ENCODE data around the gene TSPAN1. TPM values are rescaled to one million over a fixed set of nuclear protein-coding genes. Genes with fewer than 3 reads are reported as not detected.
A peak's percentile ranks its signal among the peaks of the same experiment; 100 is the strongest.

Gene TSPAN1
- polyA plus RNA-seq, 3 donors = not detected

- intact Hi-C loops (cut with micrococcal nuclease) = loop anchor here in 1 of 2 donors (5.0 kb wide), 1 partner anchor 240 kb away; no protein-coding TSS in a partner anchor
- peak within 1 kb of the TSS; percentile 97 to 98 for H3K4me3 Mint-ChIP-seq
- Histone ChIP-seq H3K79me2 (ENCODE audit: insufficient read depth, low read length) (no peaks in the 10 kb centered on the region), H4K20me1 (ENCODE audit: insufficient read depth, low read length) (no peaks in the 10 kb centered on the region), H3K9me3 (replicated peaks in 1 of 2; ENCODE audit: control insufficient read depth in 1 of 2, insufficient read depth in 1 of 2, low read length in 2 of 2) (no peaks in the 10 kb centered on the region), H2AFZ (ENCODE audit: insufficient read depth, low read depth, low read length, poor library complexity, severe bottlenecking) (peak within 1 kb of the TSS; percentile 92), H3K27me3 (ENCODE audit: control insufficient read depth in 2 of 2, insufficient read depth in 2 of 2, low read length in 2 of 2) (peaks cover 37 to 60% of the 10 kb centered on the region in 2 donors), H3K4me3 (replicated peaks in 1 of 3; ENCODE audit: low read depth in 2 of 3, low read length in 3 of 3) (peak within 1 kb of the TSS; percentile 44 to 83 (median 74)), H3K36me3 (replicated peaks in 1 of 2; ENCODE audit: control insufficient read depth in 1 of 2, insufficient read depth in 2 of 2, low read length in 2 of 2) (no peaks in the 10 kb centered on the region), H3K27ac (ENCODE audit: low read depth in 1 of 2, low read length in 2 of 2) (peak within 1 kb of the TSS; percentile 84 to 88), H3K4me2 (replicated peaks; ENCODE audit: extremely low read depth, low read length, poor library complexity, severe bottlenecking) (peak within 1 kb of the TSS; percentile 88), H3K9ac (ENCODE audit: insufficient read depth, low read length, poor library complexity, severe bottlenecking) (peak within 1 kb of the TSS; percentile 73), H3K4me1 (ENCODE audit: control insufficient read depth in 1 of 2, insufficient read depth in 2 of 2, low read length in 2 of 2) (peaks cover 22 to 29% of the 10 kb centered on the region in 2 donors)
- no peak for TF ChIP-seq CTCF (IDR thresholded peaks at IDR 0.05)
- peaks cover 43 to 60% (median 53%) of the 10 kb centered on the region in 3 donors for H3K27me3 Mint-ChIP-seq (ENCODE audit: low read depth in 3 of 3)
- peaks cover 0 to 18% (median 10%) of the 10 kb centered on the region in 7 donors for H3K9me3 Mint-ChIP-seq
- peak; percentile 96 to 98 (median 97) for DNase-seq
- H3K27ac Mint-ChIP-seq = peak within 1 kb of the TSS; percentile 96 to 100 (median 99)
- 0% methylated on average over 51 of the region's 55 CpGs for WGBS (ENCODE audit: insufficient coverage)
- peaks cover 2 to 3% of the 10 kb centered on the region in 2 donors for H3K36me3 Mint-ChIP-seq
- H3K4me1 Mint-ChIP-seq = peaks cover 31% of the 10 kb centered on the region
Measured at GRCh38 chr1:46132529-46133180, 42.2 kb upstream of the TSPAN1 start, which contains the start of gene PIK3R3. Gene PIK3R3, minus strand, starts transcription at chr1:46132629. Its CDS starts 677 bp downstream, at chr1:46131952.

- Mint-ChIP-seq H3K4me1 (peaks cover 31% of the 10 kb centered on the region), H3K9me3 (peaks cover 0 to 18% (median 10%) of the 10 kb centered on the region in 7 donors), H3K27ac (peak overlapping the region; percentile 85 to 100 (median 98)), H3K36me3 (peaks cover 2 to 3% of the 10 kb centered on the region in 2 donors), H3K27me3 (ENCODE audit: low read depth in 3 of 3) (peaks cover 40 to 59% (median 53%) of the 10 kb centered on the region in 3 donors), H3K4me3 (peak overlapping the region; percentile 97 to 98)
- no peak for TF ChIP-seq CTCF (IDR thresholded peaks at IDR 0.05)
- H3K27me3 ChIP-seq (ENCODE audit: control insufficient read depth in 2 of 2, insufficient read depth in 2 of 2, low read length in 2 of 2) = peaks cover 37 to 59% of the 10 kb centered on the region in 2 donors
- WGBS (ENCODE audit: insufficient coverage) = under 1% methylated on average over 20 of the region's 22 CpGs
- peak overlapping the region; percentile 88 for H3K4me2 ChIP-seq (replicated peaks; ENCODE audit: extremely low read depth, low read length, poor library complexity, severe bottlenecking)
- intact Hi-C loops (cut with micrococcal nuclease) = loop anchor here in 1 of 2 donors (5.0 kb wide), 1 partner anchor 239 kb away; no protein-coding TSS in a partner anchor
- H3K4me1 ChIP-seq (ENCODE audit: control insufficient read depth in 1 of 2, insufficient read depth in 2 of 2, low read length in 2 of 2) = peaks cover 22 to 29% of the 10 kb centered on the region in 2 donors
- H4K20me1 ChIP-seq (ENCODE audit: insufficient read depth, low read length) = no peaks in the 10 kb centered on the region
- peak overlapping the region in 1 of 2 donors; percentile 84 for H3K27ac ChIP-seq (ENCODE audit: low read depth in 1 of 2, low read length in 2 of 2)
- no peak for DNase-seq
- no peaks in the 10 kb centered on the region for H3K79me2 ChIP-seq (ENCODE audit: insufficient read depth, low read length)
- no peaks in the 10 kb centered on the region for H3K9me3 ChIP-seq (replicated peaks in 1 of 2; ENCODE audit: control insufficient read depth in 1 of 2, insufficient read depth in 1 of 2, low read length in 2 of 2)
- H3K9ac ChIP-seq (ENCODE audit: insufficient read depth, low read length, poor library complexity, severe bottlenecking) = peak overlapping the region; percentile 15
- no peaks in the 10 kb centered on the region for H3K36me3 ChIP-seq (replicated peaks in 1 of 2; ENCODE audit: control insufficient read depth in 1 of 2, insufficient read depth in 2 of 2, low read length in 2 of 2)
- peak overlapping the region; percentile 44 to 83 (median 74) for H3K4me3 ChIP-seq (replicated peaks in 1 of 3; ENCODE audit: low read depth in 2 of 3, low read length in 3 of 3)
- H2AFZ ChIP-seq (ENCODE audit: insufficient read depth, low read depth, low read length, poor library complexity, severe bottlenecking) = peak overlapping the region; percentile 92
Measured at GRCh38 chr1:46133181-46133658, 41.7 kb upstream of the TSPAN1 start.

Measured in CD14-positive monocyte (primary cell).